HG02588 (cell line): Measurements from ENCODE around the gene DIAPH1.

Source experiments
- ATAC-seq: cut with Tn5 transposase; IDR thresholded peaks from one replicate; pipeline ENCODE4 v1.9.1; 2021; ENCODE audit warnings: mild to moderate bottlenecking, moderate library complexity; ENCODE audit not compliant: unreplicated experiment

The DIAPH1 gene

GRCh38 chr5:141508440-141508797 lies 110.4 kb downstream of the DIAPH1 start:
- ATAC-seq = no peak

- ATAC-seq = peak; percentile 36
Measured at GRCh38 chr5:141507387-141508091, 111.3 kb downstream of the DIAPH1 start.

DNA sequence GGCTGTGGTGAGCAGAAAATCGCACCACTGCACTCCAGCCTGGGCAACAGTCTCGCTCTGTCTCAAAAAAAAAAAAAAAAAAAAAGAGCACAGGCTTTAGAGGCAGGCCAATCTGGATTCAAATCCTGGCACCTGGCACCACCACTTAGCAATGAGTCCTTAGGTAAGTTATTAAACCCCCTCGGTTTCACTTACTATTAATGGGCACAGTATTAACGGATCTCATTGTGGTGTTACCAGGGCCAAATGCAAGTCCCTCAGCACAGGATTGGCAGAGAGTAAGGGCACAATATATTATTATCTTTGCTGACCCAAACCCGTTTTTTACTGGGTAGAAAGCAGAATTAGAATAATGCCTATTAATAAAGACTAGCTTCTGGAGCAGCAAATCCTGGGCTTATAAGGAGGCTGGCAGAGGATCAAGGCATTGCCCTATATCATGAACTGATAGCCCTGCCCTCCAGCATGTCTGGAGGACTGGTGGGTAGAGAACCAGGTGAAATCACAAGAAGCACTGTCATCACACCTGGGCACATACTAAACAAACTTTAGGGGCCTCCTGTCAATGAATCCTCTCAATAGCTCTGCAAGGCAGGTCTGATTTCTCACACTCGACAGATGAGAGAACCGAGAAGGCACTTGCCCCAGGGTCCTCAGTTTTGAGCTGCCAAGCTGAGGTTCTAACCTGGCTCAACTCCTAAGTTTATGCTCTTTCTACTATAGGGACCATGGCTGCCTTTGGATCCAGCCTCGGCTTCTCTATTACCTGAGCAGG lies 112.2 kb downstream of the DIAPH1 start:
- ATAC-seq = no peak

- no peak for ATAC-seq
Measured at GRCh38 chr5:141504216-141504615, 114.6 kb downstream of the DIAPH1 start.

- no peak for ATAC-seq
Measured at GRCh38 chr5:141503681-141504080, 115.1 kb downstream of the DIAPH1 start.

DNA sequence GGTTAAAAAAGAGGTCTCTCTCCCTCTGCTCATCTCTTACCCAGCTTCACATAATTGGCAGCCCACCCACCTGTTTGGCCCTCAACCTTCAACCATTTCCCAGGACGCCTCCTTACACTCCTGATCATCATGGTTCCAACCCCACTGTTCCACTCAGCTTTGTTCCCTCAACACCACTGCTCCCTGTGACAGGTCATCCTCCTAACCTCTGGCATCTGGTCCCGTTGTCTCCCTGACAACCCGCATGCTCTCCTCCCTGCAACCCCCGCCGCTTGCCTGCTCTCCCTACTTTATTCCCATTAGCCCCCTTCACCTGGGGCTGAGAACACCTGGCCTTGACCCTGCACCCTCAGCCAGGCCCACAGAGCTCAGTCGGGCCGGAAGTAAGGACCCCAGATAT lies 117.0 kb downstream of the DIAPH1 start:
- ATAC-seq = no peak

- ATAC-seq = no peak
Measured at GRCh38 chr5:141496038-141496437, 122.8 kb downstream of the DIAPH1 start.

DNA sequence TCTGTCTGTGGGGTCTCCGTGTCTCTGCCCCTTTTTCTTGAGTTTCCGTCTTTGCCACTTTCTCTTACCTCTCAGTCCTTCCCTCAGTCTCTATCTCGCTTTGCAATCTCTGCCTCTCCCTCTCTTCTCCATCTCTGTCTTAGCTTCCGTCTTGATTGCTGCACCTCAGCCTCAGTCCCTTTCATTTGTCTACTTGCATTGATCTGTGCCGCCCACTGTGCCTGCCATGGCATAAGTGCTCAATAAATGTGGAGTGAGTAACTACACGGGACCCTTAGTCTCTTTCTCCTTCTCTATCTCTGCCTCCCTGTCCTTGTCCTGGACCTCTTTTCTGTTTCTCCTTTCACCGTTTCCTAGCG lies 123.4 kb downstream of the DIAPH1 start:
- ATAC-seq = no peak

DNA sequence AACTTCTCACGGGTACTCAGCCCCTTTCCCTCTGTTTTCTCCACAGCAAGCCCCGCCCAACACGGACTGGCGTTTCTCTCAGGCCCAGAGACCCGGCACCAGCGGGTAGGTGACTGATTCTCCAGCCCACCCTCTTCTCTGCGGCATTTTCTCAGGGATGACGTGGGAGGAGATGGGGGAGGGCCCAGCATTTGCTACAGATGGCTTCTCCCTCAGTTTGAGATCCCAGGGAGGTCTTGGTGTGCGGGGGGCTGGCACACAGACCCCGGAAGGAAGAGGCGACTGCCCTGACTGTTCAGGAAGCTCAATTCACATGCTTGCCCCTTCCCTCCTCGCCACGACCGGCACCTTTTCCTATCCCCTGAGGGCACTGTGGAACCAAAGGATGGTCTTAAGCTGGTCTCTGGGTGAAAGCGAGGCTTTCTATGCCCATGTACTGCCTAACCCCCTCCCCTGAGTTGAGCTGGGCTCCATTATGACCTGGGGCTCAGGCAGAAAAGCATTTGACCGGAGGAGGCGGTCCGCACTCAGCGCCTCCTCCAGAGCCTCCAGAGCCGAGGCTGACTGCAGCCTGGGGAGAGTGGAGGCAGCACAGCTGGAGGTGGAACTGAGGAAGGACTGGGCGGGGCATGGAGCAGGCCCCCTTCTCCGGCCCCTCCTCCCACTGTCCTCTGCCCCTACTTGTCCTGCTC lies 123.9 kb downstream of the DIAPH1 start:
- ATAC-seq = no peak

DNA sequence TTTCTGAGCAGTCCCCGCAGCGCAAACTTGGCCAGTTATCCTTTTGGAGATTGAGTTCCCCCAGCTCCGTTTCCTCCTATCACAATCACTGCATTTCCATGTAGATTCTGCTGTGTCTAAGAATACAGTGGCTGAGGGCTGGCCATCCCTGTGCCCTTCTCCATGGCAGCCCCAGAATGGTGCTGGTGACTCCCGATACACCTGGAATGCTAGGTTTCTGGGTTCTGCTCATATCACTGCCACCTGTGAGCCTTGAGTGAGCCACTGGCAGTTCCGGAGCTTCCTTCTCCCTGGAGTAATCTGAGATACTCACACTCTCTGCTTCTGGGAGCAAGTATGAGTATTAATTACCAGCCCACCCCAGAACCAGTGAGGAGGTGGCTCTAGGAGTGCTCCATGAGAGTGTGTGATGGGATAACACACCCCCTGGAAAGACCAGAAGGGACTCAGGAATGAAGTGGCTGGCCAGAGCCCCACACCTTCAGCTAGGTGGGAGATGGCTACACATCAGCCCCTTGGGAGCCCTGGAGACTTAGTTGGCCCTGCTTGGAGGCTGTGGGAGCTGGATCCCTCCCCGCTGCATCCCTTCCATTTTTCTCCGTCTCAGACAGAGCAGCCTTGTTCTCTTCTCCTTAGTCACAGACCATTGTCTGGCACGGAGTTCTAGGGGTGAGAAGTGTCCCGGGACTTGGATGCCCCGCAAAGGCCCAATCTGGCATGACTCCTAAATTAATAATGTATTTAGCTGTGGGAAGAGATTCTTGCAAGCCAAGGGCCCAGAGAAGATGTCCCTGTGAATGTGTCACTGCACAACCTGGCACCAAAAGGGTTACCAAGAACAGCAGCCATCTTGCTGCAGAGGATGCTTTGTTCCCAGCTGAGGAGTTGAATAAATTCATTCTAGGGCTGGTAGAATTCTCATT lies 125.0 kb downstream of the DIAPH1 start:
- no peak for ATAC-seq

DNA sequence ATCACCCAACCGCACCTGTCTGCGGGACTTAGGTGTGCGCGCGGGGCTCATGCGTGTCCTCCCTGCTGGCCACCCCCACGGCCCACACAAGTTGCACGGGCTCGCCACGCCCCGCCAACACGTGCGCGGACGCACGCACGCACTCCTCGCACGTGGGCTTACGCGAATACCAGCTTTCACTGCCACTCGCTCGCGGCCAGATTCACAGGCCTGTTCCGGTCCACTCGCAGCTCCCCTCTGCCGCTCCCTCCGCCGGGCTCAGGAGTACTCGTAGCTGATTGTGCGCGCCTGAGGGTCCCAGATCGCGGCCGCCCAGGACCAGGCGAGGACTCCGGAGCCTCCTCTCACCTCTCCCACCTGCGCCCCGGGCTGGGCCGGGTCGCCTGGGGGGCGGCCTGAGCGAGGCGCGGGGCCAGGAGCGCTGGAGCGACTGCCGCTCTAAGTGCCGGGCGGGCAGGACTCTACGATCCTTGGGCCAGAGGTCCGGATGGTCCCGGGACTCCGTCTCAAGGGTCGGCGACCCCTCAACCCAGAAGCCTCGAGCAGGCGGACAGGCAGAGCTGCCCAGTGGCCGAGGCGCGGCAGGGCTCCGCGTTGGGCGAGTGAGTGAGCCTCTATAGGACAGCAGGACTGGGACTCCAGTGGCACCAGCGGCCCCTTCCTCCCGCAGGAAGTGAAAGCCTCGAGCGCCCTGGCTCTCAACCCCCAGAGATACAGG lies 126.5 kb downstream of the DIAPH1 start:
- ATAC-seq = peak; percentile 58

- peak; percentile 9 for ATAC-seq
Measured at GRCh38 chr5:141491323-141492167, 127.3 kb downstream of the DIAPH1 start.

DNA sequence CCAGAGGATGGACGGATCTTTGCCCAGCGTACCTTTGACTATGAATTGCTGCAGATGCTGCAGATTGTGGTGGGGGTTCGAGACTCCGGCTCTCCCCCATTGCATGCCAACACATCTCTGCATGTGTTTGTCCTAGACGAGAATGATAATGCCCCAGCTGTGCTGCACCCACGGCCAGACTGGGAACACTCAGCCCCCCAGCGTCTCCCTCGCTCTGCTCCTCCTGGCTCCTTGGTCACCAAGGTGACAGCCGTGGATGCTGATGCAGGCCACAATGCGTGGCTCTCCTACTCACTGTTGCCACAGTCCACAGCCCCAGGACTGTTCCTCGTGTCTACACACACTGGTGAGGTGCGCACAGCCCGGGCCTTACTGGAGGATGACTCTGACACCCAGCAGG lies 128.0 kb downstream of the DIAPH1 start:
- ATAC-seq = no peak

DNA sequence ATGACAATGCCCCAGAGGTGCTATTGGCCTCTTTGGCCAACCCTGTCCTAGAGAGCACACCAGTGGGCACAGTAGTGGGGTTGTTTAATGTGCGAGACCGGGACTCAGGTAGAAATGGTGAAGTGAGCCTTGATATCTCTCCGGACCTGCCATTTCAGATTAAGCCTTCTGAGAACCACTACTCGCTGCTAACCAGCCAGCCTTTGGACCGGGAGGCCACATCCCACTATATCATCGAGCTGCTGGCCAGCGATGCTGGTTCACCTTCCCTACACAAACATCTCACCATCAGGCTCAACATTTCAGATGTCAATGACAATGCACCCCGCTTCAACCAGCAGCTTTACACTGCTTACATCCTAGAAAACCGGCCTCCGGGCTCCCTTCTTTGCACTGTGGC lies 128.5 kb downstream of the DIAPH1 start:
- no peak for ATAC-seq

GRCh38 chr5:141489841-141490240 lies 129.0 kb downstream of the DIAPH1 start:
- no peak for ATAC-seq

GRCh38 chr5:141488591-141489561 lies 129.9 kb downstream of the DIAPH1 start, which contains the start of gene PCDHGC5:
Gene PCDHGC5 (plus strand): TSS chr5:141489081. CDS start chr5:141489241, 160 bp downstream.
- no peak for ATAC-seq

GRCh38 chr5:141487131-141487530 lies 131.7 kb downstream of the DIAPH1 start:
- no peak for ATAC-seq

DNA sequence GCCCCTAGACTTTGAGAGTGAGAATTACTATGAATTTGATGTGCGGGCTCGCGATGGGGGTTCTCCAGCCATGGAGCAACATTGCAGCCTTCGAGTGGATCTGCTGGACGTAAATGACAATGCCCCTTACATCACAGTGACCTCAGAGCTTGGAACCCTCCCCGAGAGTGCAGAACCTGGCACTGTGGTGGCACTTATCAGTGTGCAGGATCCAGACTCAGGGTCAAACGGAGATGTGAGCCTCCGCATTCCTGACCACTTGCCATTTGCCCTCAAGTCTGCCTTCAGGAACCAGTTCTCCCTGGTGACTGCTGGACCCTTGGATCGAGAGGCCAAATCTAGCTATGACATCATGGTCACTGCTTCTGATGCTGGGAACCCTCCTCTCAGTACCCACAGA lies 132.7 kb downstream of the DIAPH1 start:
- ATAC-seq = no peak
